ENCODE measurements around the gene KDM5B.

The KDM5B gene

GRCh38 chr1:202825748-202826147 lies 17.5 kb upstream of the KDM5B start:
- H3K36me3 ChIP-seq (replicated peaks; ENCODE audit: insufficient read depth, low read length) = no peaks in the 10 kb centered on the region
- no peak overlapping the region for H3K4me2 ChIP-seq (ENCODE audit: low read depth, low read length)
- TF ChIP-seq EZH2phosphoT487 (IDR thresholded peaks at IDR 0.05; ENCODE audit: low read length) = no peak
- no peak for TF ChIP-seq EZH2 (optimal IDR thresholded peaks at IDR 0.05; ENCODE audit: low read depth, low read length)
- TF ChIP-seq CTCF (IDR thresholded peaks at IDR 0.05; ENCODE audit: low read length) = no peak

GRCh38 chr1:202821467-202821866 lies 13.2 kb upstream of the KDM5B start:
- Histone ChIP-seq H3K9me3 (replicated peaks; ENCODE audit: insufficient read depth, low read length) (no peaks in the 10 kb centered on the region), H3K4me3 (ENCODE audit: low read length) (no peak overlapping the region), H3F3A (ENCODE audit: insufficient read depth, low read length) (no peaks in the 10 kb centered on the region), H3K36me3 (replicated peaks; ENCODE audit: insufficient read depth, low read length) (no peaks in the 10 kb centered on the region), H3K27me3 (replicated peaks; ENCODE audit: insufficient read depth, low read length) (peaks cover 14% of the 10 kb centered on the region), H2AFZ (ENCODE audit: low read length) (no peak overlapping the region), H3K27ac (ENCODE audit: low read length) (no peak overlapping the region), H3K9me2 (replicated peaks; ENCODE audit: insufficient read depth, low read length) (no peaks in the 10 kb centered on the region), H4K20me1 (ENCODE audit: insufficient read depth, low read length) (no peaks in the 10 kb centered on the region), H3K4me2 (ENCODE audit: low read depth, low read length) (no peak overlapping the region), H3K4me1 (ENCODE audit: low read length) (no peaks in the 10 kb centered on the region), H3K79me2 (ENCODE audit: low read length) (no peaks in the 10 kb centered on the region), H3K9ac (ENCODE audit: low read length) (no peak overlapping the region)
- no peak for DNase-seq
- TF ChIP-seq EZH2 (optimal IDR thresholded peaks at IDR 0.05; ENCODE audit: low read depth, low read length) (no peak), EZH2phosphoT487 (IDR thresholded peaks at IDR 0.05; ENCODE audit: low read length) (no peak), CTCF (IDR thresholded peaks at IDR 0.05; ENCODE audit: low read length) (no peak)

More at GRCh38 chr1:202825748-202826147, 17.5 kb upstream of the KDM5B start:
- no peaks in the 10 kb centered on the region for H3K79me2 ChIP-seq (ENCODE audit: low read length)
- no peaks in the 10 kb centered on the region for H3K4me1 ChIP-seq (ENCODE audit: low read length)
- H2AFZ ChIP-seq (ENCODE audit: low read length) = no peak overlapping the region
- H3K27me3 ChIP-seq (replicated peaks; ENCODE audit: insufficient read depth, low read length) = peaks cover 5% of the 10 kb centered on the region
- no peak for DNase-seq
- no peak overlapping the region for H3K27ac ChIP-seq (ENCODE audit: low read length)
- H3K4me3 ChIP-seq (ENCODE audit: low read length) = no peak overlapping the region
- no peak overlapping the region for H3K9ac ChIP-seq (ENCODE audit: low read length)
- H4K20me1 ChIP-seq (ENCODE audit: insufficient read depth, low read length) = no peaks in the 10 kb centered on the region
- H3K9me2 ChIP-seq (replicated peaks; ENCODE audit: insufficient read depth, low read length) = no peaks in the 10 kb centered on the region
- H3F3A ChIP-seq (ENCODE audit: insufficient read depth, low read length) = no peaks in the 10 kb centered on the region
- no peaks in the 10 kb centered on the region for H3K9me3 ChIP-seq (replicated peaks; ENCODE audit: insufficient read depth, low read length)

- H3K27me3 ChIP-seq (replicated peaks; ENCODE audit: insufficient read depth, low read length) = peaks cover 14% of the 10 kb centered on the region
- no peaks in the 10 kb centered on the region for H3F3A ChIP-seq (ENCODE audit: insufficient read depth, low read length)
- no peaks in the 10 kb centered on the region for H3K36me3 ChIP-seq (replicated peaks; ENCODE audit: insufficient read depth, low read length)
- no peak overlapping the region for H3K27ac ChIP-seq (ENCODE audit: low read length)
- H3K4me1 ChIP-seq (ENCODE audit: low read length) = no peaks in the 10 kb centered on the region
- H3K79me2 ChIP-seq (ENCODE audit: low read length) = no peaks in the 10 kb centered on the region
- no peak overlapping the region for H3K9ac ChIP-seq (ENCODE audit: low read length)
- no peaks in the 10 kb centered on the region for H3K9me3 ChIP-seq (replicated peaks; ENCODE audit: insufficient read depth, low read length)
- H3K4me2 ChIP-seq (ENCODE audit: low read depth, low read length) = no peak overlapping the region
- no peak for TF ChIP-seq EZH2phosphoT487 (IDR thresholded peaks at IDR 0.05; ENCODE audit: low read length)
- TF ChIP-seq EZH2 (optimal IDR thresholded peaks at IDR 0.05; ENCODE audit: low read depth, low read length) = no peak
- TF ChIP-seq CTCF (IDR thresholded peaks at IDR 0.05; ENCODE audit: low read length) = no peak
- no peak overlapping the region for H3K4me3 ChIP-seq (ENCODE audit: low read length)
- no peak for DNase-seq
- no peak overlapping the region for H2AFZ ChIP-seq (ENCODE audit: low read length)
- no peaks in the 10 kb centered on the region for H4K20me1 ChIP-seq (ENCODE audit: insufficient read depth, low read length)
- no peaks in the 10 kb centered on the region for H3K9me2 ChIP-seq (replicated peaks; ENCODE audit: insufficient read depth, low read length)
Measured at GRCh38 chr1:202818819-202819218, 10.6 kb upstream of the KDM5B start.
